DND-41 (cell line): Measurements from ENCODE around the gene NBR1.

Experiments used
- ATAC-seq: fragments of 200-7000 bp; cut with Tn5 transposase; 3 replicates; pipeline ENCODE4 v1.9.1; 2021; ENCODE audit warnings: low read depth; ENCODE audit not compliant: insufficient read depth
- DNase-seq: peaks from one replicate; pipeline ENCODE4 v3.0.0-alpha.2; 2020
- H2AFZ ChIP-seq: 2 replicates; pipeline ENCODE4 v1.6.0; 2012; ENCODE audit warnings: low read depth, low read length
- H3K27ac ChIP-seq: 2 replicates; pipeline ENCODE4 v1.5.1; 2012; ENCODE audit warnings: low read length, inconsistent platforms
- H3K27me3 ChIP-seq: fragments of 200-600 bp; sonication (generic); 2 replicates; pipeline ENCODE4 v1.6.0; 2012; ENCODE audit warnings: low read length, mild to moderate bottlenecking, inconsistent platforms; ENCODE audit not compliant: insufficient read depth, poor library complexity
- H3K36me3 ChIP-seq: 2 replicates; pipeline ENCODE4 v1.5.1; 2012; ENCODE audit warnings: low read length, inconsistent platforms; ENCODE audit not compliant: insufficient read depth
- H3K4me1 ChIP-seq: 2 replicates; pipeline ENCODE4 v1.5.1; 2012; ENCODE audit warnings: mild to moderate bottlenecking, low read length; ENCODE audit not compliant: insufficient read depth
- H3K4me2 ChIP-seq: 2 replicates; pipeline ENCODE4 v1.6.0; 2012; ENCODE audit warnings: mild to moderate bottlenecking, moderate library complexity, low read length, inconsistent platforms; ENCODE audit not compliant: insufficient read depth
- H3K4me3 ChIP-seq, 2 experiments: fragments of 200-600 bp in 1 of 2; shearing (Covaris generic) in 1 of 2; 2 replicates each; pipeline ENCODE4 v1.5.1; 2012 to 2016; ENCODE audit warnings: inconsistent platforms in 2 of 2, low read length in 2 of 2, mild to moderate bottlenecking in 2 of 2, low read depth in 1 of 2, moderate library complexity in 1 of 2
- H3K79me2 ChIP-seq: 2 replicates; pipeline ENCODE4 v1.6.0; 2012; ENCODE audit warnings: low read length, inconsistent platforms; ENCODE audit not compliant: insufficient read depth
- H3K9ac ChIP-seq: 2 replicates; pipeline ENCODE4 v1.6.0; 2012; ENCODE audit warnings: low read depth, mild to moderate bottlenecking, inconsistent platforms, low read length, moderate library complexity
- H3K9me3 ChIP-seq: 2 replicates; pipeline ENCODE4 v1.5.1; 2012; ENCODE audit warnings: low read length, moderate library complexity, mild to moderate bottlenecking, inconsistent platforms; ENCODE audit not compliant: insufficient read depth, severe bottlenecking
- H4K20me1 ChIP-seq: 2 replicates; pipeline ENCODE4 v1.6.0; 2012; ENCODE audit warnings: low read length; ENCODE audit not compliant: insufficient read depth
- CTCF ChIP-seq: IDR thresholded peaks from 2 replicates; pipeline ENCODE4 v1.5.1; 2012; ENCODE audit warnings: borderline replicate concordance, low read length, moderate library complexity, mild to moderate bottlenecking; ENCODE audit not compliant: poor library complexity, severe bottlenecking; ENCODE audit errors: extremely low read depth
- EZH2 ChIP-seq: IDR thresholded peaks from 3 replicates; pipeline ENCODE4 v1.6.1; 2012; ENCODE audit warnings: borderline replicate concordance, low read depth, mild to moderate bottlenecking, moderate library complexity, low read length, inconsistent platforms; ENCODE audit not compliant: severe bottlenecking

Gene NBR1

GRCh38 chr17:43217614-43218087 is 46.6 kb downstream of the NBR1 start:
- DNase-seq (peak; percentile 18), ATAC-seq (peak; percentile 67)
- Histone ChIP-seq H3K79me2 (0 out of 2 replicates have a peak, but pooled peaks cover 3% of the 10 kb centered on the region), H3K36me3 (peaks cover 17% of the 10 kb centered on the region), H3K27ac (no peak overlapping the region), H4K20me1 (no peaks in the 10 kb centered on the region), H3K9ac (no peak overlapping the region), H3K4me2 (no peak overlapping the region), H2AFZ (no peak overlapping the region), H3K4me3 (no peak overlapping the region), H3K27me3 (no peaks in the 10 kb centered on the region), H3K9me3 (no peaks in the 10 kb centered on the region), H3K4me1 (peaks cover 12% of the 10 kb centered on the region)
- TF ChIP-seq CTCF = no peak
- no peak for TF ChIP-seq EZH2

GRCh38 chr17:43219001-43219400 is 48.0 kb downstream of the NBR1 start:
- ATAC-seq = no peak

GRCh38 chr17:43219746-43220380 is 48.8 kb downstream of the NBR1 start:
- Histone ChIP-seq H3K27me3 (no peaks in the 10 kb centered on the region), H3K9ac (no peak overlapping the region), H3K4me2 (no peak overlapping the region), H3K9me3 (no peaks in the 10 kb centered on the region), H3K79me2 (no peaks in the 10 kb centered on the region), H2AFZ (no peak overlapping the region), H3K27ac (no peak overlapping the region), H4K20me1 (no peaks in the 10 kb centered on the region), H3K36me3 (peaks cover 26% of the 10 kb centered on the region), H3K4me1 (no peaks in the 10 kb centered on the region), H3K4me3 (no peak overlapping the region)
- DNase-seq (no peak), ATAC-seq (no peak)
- no peak for TF ChIP-seq CTCF

More at GRCh38 chr17:43219001-43219400, 48.0 kb downstream of the NBR1 start:
- DNase-seq = no peak
- Histone ChIP-seq H3K27ac (no peak overlapping the region), H3K4me3 (no peak overlapping the region), H3K4me2 (no peak overlapping the region), H3K9me3 (no peaks in the 10 kb centered on the region), H3K36me3 (peaks cover 20% of the 10 kb centered on the region), H4K20me1 (no peaks in the 10 kb centered on the region), H3K4me1 (no peaks in the 10 kb centered on the region), H3K9ac (no peak overlapping the region), H3K79me2 (no peaks in the 10 kb centered on the region), H2AFZ (no peak overlapping the region), H3K27me3 (no peaks in the 10 kb centered on the region)
- TF ChIP-seq CTCF (no peak), EZH2 (no peak)
